Choroid plexus epithelial cell (primary cell): ENCODE results near the gene MILR1.

ENCODE experiments used
- DNase-seq: peaks from one replicate; pipeline ENCODE4 v3.0.0-alpha.2; 2010; ENCODE audit warnings: low read depth
- H3K4me3 ChIP-seq: 2 replicates; pipeline ENCODE4 v1.5.1; 2011; ENCODE audit warnings: low read depth, mild to moderate bottlenecking, control low read depth, low read length, moderate library complexity
- TF ChIP-seq, protein P1 (sequence below): conservative IDR thresholded peaks from 2 replicates; pipeline ENCODE4 v1.5.1; 2011; ENCODE audit warnings: low read depth, mild to moderate bottlenecking, control low read depth, inconsistent platforms, low read length, moderate library complexity

The MILR1 gene, protein sequence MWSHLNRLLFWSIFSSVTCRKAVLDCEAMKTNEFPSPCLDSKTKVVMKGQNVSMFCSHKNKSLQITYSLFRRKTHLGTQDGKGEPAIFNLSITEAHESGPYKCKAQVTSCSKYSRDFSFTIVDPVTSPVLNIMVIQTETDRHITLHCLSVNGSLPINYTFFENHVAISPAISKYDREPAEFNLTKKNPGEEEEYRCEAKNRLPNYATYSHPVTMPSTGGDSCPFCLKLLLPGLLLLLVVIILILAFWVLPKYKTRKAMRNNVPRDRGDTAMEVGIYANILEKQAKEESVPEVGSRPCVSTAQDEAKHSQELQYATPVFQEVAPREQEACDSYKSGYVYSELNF

DNA sequence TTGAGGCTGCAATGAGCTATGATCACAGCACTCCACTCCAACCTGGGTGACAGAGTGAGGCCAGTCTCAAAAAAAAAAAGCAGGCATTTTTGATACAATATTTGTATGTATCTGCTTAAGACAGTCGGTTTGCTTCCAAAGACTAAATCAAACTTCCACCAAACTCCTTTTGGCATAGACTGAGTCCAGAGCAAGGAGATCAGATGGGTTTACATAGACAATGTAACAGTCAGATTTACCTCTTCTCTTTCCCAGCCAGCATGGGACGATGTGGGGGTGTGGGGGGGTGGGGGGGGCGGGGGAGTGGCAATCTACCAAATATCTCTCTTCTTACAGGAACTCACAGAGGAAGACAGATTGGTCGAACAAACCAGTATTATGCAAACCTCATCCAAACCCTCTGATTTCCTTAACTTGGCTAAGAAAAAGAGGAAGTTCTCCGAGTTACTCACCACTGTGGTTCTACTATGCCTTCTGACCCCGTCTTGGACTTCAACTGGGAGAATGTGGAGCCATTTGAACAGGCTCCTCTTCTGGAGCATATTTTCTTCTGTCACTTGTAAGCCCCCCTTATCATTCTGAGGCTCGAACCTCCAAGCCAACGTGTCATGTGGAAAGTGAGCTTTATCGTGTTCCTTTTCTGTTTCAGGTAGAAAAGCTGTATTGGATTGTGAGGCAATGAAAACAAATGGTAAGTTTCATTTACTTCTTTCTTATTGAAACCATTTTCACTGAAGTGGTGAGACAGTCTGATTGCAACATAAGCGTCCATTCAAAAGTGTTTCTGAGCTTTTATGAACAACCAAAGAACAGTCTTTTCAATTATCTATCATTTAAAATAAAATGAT is at the start of gene MILR1:
Gene MILR1 (plus strand): TSS at position 451 of the 848 bp plus-strand sequence. CDS start 54 bp downstream, at position 505.
- DNase-seq: peak; percentile 94
- TF ChIP-seq, protein P1, sequence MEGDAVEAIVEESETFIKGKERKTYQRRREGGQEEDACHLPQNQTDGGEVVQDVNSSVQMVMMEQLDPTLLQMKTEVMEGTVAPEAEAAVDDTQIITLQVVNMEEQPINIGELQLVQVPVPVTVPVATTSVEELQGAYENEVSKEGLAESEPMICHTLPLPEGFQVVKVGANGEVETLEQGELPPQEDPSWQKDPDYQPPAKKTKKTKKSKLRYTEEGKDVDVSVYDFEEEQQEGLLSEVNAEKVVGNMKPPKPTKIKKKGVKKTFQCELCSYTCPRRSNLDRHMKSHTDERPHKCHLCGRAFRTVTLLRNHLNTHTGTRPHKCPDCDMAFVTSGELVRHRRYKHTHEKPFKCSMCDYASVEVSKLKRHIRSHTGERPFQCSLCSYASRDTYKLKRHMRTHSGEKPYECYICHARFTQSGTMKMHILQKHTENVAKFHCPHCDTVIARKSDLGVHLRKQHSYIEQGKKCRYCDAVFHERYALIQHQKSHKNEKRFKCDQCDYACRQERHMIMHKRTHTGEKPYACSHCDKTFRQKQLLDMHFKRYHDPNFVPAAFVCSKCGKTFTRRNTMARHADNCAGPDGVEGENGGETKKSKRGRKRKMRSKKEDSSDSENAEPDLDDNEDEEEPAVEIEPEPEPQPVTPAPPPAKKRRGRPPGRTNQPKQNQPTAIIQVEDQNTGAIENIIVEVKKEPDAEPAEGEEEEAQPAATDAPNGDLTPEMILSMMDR: no peak
- H3K4me3 ChIP-seq: no peak within 1 kb of the TSS

DNA sequence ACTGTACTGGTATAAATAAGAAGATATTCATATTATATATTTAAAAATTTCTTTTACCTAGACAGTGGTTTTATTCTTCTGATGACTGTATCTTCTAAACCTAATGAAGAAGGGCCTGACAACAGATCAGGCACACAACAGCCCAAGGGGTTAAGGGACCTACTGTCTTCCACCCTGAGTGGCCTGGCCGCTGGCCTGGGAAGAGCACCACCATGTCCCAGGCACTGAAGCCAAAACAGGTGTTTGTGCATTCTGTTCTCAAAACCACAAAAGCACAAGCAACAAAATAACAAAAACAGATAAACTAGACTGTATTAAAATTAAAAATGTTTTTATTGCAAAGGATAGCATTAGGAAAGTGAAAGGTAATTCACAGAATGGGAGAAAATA is 49.2 kb upstream of the MILR1 start:
- no peak for DNase-seq
- TF ChIP-seq, protein P1: no peak
- H3K4me3 ChIP-seq: no peak overlapping the region

DNA sequence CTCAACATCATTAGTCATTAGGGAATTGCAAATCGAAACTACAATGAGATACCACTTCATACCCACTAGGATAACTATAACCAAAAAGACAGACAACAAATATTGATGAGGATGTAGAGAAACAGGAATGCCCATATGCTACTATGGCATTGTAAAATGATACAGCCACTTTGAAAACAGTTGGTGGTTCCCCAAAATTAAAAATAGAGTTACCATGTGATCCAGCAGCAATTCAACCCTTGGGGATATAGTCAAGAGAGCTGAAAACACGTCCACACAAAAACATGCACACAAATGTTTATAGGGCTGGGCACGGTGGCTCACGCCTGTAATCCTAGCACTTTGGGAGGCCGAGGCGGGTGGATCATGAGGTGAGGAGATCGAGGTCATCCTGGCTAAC is 48.3 kb upstream of the MILR1 start:
- no peak for DNase-seq
- H3K4me3 ChIP-seq: no peak overlapping the region
- TF ChIP-seq, protein P1: no peak

DNA sequence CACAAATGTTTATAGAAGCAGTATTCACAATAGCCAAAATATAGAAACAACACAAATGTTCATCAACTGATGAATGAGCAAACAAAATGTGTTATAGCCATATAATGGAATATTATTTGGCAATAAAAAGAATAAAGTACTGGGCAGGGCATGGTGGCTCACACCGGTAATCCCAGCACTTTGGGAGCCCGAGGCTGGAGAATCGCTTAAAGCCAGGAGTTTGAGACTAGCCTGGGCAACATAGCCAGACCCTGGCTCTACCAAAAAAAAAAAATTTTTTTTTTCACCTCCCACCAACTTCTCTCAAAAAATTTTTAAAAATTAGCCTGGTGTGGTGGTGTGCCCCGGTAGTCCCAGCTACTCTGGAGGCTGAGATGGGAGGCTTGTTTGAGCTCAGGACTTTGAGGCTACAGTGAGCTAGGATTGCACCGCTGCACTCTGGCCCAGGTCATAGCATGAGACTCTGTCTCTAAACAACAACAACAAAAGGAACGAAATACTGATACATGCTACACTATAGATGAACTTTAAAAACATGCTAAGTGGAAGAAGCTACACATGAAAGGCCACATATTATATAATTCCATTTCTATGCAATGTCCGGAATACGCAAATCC is 47.6 kb upstream of the MILR1 start:
- no peak for DNase-seq
- no peak overlapping the region for H3K4me3 ChIP-seq
- TF ChIP-seq, protein P1: no peak

DNA sequence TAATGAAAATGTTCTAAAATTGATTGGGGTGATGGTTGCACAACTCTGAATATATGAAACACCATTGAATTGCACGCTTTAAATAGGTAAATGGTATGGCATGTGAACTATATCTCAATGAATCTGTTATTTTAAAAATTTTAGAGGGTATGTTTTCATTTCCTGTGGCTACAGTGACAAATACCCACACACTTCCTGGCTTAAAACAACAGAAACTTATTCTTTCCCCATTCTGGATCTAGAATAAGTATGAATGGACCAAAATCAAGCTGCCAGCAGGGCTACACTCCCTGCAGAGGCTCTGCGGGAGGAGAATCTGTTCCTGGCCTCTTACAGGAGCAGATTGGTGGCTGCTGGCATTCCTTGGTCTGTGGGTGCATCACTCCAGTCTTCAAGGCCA is 47.0 kb upstream of the MILR1 start:
- no peak for DNase-seq
- no peak overlapping the region for H3K4me3 ChIP-seq
- TF ChIP-seq, protein P1: no peak

DNA sequence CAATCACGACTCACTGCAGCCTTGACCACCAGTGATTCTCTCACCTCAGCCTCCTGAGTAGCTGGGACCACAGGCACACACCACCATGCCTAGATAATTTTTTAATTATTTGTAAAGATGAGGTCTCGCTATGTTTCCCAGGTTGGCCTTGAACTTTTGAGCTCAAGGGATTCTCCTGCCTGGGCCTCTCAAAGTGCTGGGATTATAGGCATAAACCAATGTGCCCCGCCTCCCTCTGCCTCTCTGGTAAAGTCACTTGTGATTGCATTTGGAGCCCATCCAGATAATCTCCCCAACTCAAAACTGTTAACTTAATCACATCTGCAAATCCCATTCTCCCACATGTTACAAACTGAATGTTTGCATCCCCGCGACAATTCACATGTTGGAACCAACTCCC is 46.4 kb upstream of the MILR1 start:
- no peak for DNase-seq
- no peak overlapping the region for H3K4me3 ChIP-seq
- TF ChIP-seq, protein P1: no peak
